ENCODE data around the gene PRUNE2.

DNA sequence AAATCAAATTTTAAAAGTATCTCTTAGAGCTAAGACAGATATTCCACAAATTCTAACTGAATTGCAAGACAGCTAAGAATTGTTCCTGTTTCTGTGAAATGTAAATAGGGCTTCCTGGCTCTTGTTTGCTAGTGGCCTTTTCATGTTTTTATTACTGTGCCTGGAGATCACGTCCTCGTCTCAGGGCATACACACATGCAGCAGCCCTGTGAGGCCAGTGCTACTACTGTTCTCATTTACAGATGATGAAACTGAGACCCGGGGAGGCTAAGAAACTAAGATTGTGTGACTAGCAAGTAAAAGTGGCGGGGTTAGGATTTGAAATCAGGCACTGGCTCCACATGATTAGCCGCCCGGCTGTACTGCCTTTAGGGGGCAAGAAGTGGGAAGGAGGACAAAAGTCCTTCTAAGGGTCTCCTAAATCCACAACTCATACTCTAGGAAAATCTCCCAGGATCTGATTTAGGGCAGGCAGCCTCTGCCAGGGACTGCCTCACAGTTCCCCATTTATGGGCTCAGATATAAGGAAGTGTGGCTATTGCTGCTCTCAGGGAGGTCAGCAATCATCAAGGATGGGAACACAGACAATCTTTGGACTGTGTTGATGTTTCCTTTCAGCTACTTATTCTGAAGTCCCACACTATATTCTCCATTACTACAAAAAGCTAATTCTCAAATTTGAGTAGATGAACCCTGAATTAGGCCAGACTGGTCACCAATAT is 7.9 kb downstream of the PRUNE2 start:
- TF ChIP-seq EZH2 (IDR thresholded peaks at IDR 0.05) (no peak), POLR2AphosphoS5 (IDR thresholded peaks at IDR 0.05; ENCODE audit: borderline replicate concordance, low read depth, low read length) (no peak)
